ENCODE results near the gene NR1H2. TPM values are rescaled to one million over a fixed set of nuclear protein-coding genes. Genes with fewer than 3 reads are reported as not detected.
A peak's percentile ranks its signal among the peaks of the same experiment; 100 is the strongest.

NR1H2 gene
- total and polyA plus RNA-seq, 2 experiments from 2014 or later = 32.9 to 70.2 TPM

DNA sequence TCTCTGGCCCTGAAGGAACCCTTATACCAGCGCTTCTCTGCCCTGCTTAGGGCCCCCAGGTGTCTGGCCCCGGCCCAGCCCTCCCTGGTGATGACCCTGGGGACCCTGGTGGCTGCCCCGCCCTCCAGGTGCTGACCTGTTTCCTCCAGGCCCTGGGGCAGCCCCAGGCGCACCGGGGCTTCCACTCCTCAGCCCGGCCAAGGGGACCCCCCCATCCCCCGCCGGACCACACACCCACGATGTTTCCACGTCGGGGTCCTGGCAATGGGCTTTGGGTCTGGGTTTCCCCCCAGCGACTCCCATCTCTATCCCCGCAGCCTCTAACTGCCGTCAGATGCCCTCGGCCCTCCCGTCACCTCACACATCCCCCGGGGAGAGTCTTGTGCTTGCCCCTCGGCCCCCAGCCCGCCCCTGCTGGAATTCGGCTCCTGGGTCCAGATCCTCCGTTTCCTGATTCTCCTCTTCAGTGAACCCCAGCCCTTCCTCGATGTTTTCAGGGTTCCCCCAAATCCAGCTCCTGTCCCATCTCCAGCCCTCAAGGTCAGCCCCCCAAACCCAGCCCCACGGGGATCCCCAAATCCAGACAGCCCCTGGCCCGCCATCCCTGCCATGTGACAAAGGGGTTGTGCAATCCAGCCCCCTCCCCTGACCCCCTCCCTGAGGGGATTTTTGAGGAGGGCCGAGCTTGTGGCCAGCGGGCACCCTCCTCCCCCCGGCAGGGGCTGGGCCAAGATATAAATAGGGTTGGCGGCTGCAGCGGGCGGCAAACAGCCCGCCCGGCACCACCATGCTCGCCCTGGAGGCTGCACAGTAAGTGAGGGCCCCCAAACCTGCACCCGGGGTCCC is 42.1 kb downstream of the NR1H2 start, which contains the start of gene SPIB:
TSS of gene SPIB (plus strand) at position 763 of the 846 bp plus-strand sequence. CDS start at position 788, 25 bp downstream.
- H3K4me1 ChIP-seq (ENCODE audit: insufficient read depth) = peaks cover 14% of the 10 kb centered on the region; the same call in 1 of the 2 replicates
- peaks cover 6% of the 10 kb centered on the region; the same call in 1 of the 2 replicates for H3K79me2 ChIP-seq (replicated peaks; ENCODE audit: insufficient read depth)
- peak; percentile 40 for DNase-seq (ENCODE audit: low spot score)
- no peak for TF ChIP-seq CREB1 (CRISPR knock-in tag; IDR thresholded peaks at IDR 0.05; ENCODE audit: low read depth)
- no peak for TF ChIP-seq STAT1 (IDR thresholded peaks at IDR 0.05; ENCODE audit: unreplicated experiment)
- no peak for TF ChIP-seq ZNF114 (CRISPR knock-in tag; IDR thresholded peaks at IDR 0.05)
- TF ChIP-seq JUNB (IDR thresholded peaks at IDR 0.05; ENCODE audit: unreplicated experiment) = no peak
- TF ChIP-seq, protein P1, sequence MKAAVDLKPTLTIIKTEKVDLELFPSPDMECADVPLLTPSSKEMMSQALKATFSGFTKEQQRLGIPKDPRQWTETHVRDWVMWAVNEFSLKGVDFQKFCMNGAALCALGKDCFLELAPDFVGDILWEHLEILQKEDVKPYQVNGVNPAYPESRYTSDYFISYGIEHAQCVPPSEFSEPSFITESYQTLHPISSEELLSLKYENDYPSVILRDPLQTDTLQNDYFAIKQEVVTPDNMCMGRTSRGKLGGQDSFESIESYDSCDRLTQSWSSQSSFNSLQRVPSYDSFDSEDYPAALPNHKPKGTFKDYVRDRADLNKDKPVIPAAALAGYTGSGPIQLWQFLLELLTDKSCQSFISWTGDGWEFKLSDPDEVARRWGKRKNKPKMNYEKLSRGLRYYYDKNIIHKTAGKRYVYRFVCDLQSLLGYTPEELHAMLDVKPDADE (IDR thresholded peaks at IDR 0.05) = no peak
- TF ChIP-seq POLR2AphosphoS5 (IDR thresholded peaks at IDR 0.05; ENCODE audit: low read depth) = no peak
- no peak for TF ChIP-seq NANOG (IDR thresholded peaks at IDR 0.05; ENCODE audit: borderline replicate concordance)
- no peak for TF ChIP-seq EZH2phosphoT487 (IDR thresholded peaks at IDR 0.05; ENCODE audit: unreplicated experiment)
- TF ChIP-seq, protein P2, sequence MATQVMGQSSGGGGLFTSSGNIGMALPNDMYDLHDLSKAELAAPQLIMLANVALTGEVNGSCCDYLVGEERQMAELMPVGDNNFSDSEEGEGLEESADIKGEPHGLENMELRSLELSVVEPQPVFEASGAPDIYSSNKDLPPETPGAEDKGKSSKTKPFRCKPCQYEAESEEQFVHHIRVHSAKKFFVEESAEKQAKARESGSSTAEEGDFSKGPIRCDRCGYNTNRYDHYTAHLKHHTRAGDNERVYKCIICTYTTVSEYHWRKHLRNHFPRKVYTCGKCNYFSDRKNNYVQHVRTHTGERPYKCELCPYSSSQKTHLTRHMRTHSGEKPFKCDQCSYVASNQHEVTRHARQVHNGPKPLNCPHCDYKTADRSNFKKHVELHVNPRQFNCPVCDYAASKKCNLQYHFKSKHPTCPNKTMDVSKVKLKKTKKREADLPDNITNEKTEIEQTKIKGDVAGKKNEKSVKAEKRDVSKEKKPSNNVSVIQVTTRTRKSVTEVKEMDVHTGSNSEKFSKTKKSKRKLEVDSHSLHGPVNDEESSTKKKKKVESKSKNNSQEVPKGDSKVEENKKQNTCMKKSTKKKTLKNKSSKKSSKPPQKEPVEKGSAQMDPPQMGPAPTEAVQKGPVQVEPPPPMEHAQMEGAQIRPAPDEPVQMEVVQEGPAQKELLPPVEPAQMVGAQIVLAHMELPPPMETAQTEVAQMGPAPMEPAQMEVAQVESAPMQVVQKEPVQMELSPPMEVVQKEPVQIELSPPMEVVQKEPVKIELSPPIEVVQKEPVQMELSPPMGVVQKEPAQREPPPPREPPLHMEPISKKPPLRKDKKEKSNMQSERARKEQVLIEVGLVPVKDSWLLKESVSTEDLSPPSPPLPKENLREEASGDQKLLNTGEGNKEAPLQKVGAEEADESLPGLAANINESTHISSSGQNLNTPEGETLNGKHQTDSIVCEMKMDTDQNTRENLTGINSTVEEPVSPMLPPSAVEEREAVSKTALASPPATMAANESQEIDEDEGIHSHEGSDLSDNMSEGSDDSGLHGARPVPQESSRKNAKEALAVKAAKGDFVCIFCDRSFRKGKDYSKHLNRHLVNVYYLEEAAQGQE (IDR thresholded peaks at IDR 0.05; ENCODE audit: unreplicated experiment) = no peak
- no peak within 1 kb of the TSS for H3K27ac Mint-ChIP-seq
- no peaks in the 10 kb centered on the region; the same call in 1 of the 2 replicates for H4K20me1 ChIP-seq (replicated peaks; ENCODE audit: insufficient read depth)
- peaks cover 14% of the 10 kb centered on the region; the same call in 1 of the 2 replicates for H3F3A ChIP-seq (replicated peaks; ENCODE audit: low read depth)
- peak within 1 kb of the TSS; percentile 87; the same call in 1 of the 2 replicates for H2AFZ ChIP-seq
- H3K9me3 Mint-ChIP-seq = peaks cover 3% of the 10 kb centered on the region; the same call in 2 of the 3 replicates
- H3K9me2 ChIP-seq (ENCODE audit: insufficient read depth) = no peaks in the 10 kb centered on the region
- no peaks in the 10 kb centered on the region for H3K27me3 ChIP-seq (ENCODE audit: insufficient read depth)
- peak; percentile 6; the same call in 2 of the 3 replicates for ATAC-seq
- H3K4me3 ChIP-seq = peak within 1 kb of the TSS; percentile 78
- H3K27ac ChIP-seq (ENCODE audit: low read depth) = no peak within 1 kb of the TSS
- H3K4me1 Mint-ChIP-seq = peaks cover 25% of the 10 kb centered on the region
- no peaks in the 10 kb centered on the region for H3K36me3 ChIP-seq (ENCODE audit: insufficient read depth)
- peak within 1 kb of the TSS; percentile 98 for H3K4me2 ChIP-seq
- H3K27me3 Mint-ChIP-seq (ENCODE audit: insufficient read depth, low read depth, poor library complexity) = peaks cover 9% of the 10 kb centered on the region
- peak within 1 kb of the TSS; percentile 82 for H3K4me3 Mint-ChIP-seq
- H3K36me3 Mint-ChIP-seq (ENCODE audit: low read depth) = peaks cover 30% of the 10 kb centered on the region

All from GM23338 (cell line).